Measurements from ENCODE around the gene CCM2. TPM values are rescaled to one million over a fixed set of nuclear protein-coding genes. Genes with fewer than 3 reads are reported as not detected.
A peak's percentile ranks its signal among the peaks of the same experiment; 100 is the strongest.

CCM2 gene
- total and polyA plus RNA-seq, 7 donors = 28.1 to 54.2 (median 34.1) TPM

DNA sequence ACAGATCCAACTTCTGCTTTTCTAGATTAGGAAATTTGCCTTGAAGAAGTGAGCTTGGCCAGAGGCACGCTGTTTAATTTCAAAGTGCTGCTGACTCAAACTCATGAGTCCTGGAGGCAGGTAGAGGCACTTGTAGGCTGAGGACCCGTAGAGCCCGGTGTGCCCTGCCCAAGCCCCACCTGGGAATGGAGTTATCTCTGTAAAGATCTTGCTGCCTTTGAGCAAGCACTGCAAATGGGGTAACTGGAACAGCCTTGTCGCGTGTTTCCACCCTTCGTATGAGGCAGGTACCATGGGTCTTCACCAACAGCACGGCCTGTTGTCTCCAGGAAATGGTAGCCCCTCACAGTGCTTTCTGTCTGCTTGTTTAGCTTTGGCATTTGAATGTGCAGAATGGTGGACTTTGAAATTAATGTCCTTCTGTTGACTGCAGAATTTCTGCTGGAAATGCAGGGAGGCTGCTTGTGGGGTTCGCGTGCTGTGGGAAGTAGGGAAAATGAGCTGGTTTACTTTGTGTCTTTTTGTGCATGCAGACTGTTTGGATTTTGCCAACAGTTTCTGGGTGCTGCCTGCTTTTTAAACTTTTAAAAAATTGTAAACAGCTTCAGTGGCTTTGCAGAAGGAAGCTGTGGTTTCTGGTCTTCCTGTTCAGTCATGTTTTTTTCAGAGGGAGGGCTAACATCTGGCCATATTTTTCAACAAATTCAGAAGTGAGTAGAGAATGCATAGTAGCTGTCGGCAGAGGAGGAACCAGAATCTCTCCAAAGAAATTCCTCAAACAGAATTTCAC, 27.2 kb downstream of the CCM2 start:
- peak overlapping the region in 2 of 4 donors; percentile 2 to 18 for H3K4me3 ChIP-seq
- H3K27ac ChIP-seq = peak overlapping the region in 3 of 4 donors; percentile 33 to 42 (median 37)
- no peaks in the 10 kb centered on the region for H3K9me3 ChIP-seq
- no peak for DNase-seq
- intact Hi-C loops (cut with DNase I) = no loop called here
- 53 to 86% methylated on average over 10 of the region's 10 CpGs for WGBS, 2 donors
- H3K27me3 ChIP-seq = no peaks in the 10 kb centered on the region
- no peak for TF ChIP-seq POLR2A (IDR thresholded peaks at IDR 0.05)
- no peaks in the 10 kb centered on the region for H3K4me1 ChIP-seq
- H3K36me3 ChIP-seq = peaks cover 0 to 21% (median 7%) of the 10 kb centered on the region in 4 donors

GRCh38 chr7:45027774-45028114, 27.7 kb downstream of the CCM2 start:
- TF ChIP-seq POLR2A (IDR thresholded peaks at IDR 0.05) = no peak
- TF ChIP-seq, protein P1, sequence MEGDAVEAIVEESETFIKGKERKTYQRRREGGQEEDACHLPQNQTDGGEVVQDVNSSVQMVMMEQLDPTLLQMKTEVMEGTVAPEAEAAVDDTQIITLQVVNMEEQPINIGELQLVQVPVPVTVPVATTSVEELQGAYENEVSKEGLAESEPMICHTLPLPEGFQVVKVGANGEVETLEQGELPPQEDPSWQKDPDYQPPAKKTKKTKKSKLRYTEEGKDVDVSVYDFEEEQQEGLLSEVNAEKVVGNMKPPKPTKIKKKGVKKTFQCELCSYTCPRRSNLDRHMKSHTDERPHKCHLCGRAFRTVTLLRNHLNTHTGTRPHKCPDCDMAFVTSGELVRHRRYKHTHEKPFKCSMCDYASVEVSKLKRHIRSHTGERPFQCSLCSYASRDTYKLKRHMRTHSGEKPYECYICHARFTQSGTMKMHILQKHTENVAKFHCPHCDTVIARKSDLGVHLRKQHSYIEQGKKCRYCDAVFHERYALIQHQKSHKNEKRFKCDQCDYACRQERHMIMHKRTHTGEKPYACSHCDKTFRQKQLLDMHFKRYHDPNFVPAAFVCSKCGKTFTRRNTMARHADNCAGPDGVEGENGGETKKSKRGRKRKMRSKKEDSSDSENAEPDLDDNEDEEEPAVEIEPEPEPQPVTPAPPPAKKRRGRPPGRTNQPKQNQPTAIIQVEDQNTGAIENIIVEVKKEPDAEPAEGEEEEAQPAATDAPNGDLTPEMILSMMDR (IDR thresholded peaks at IDR 0.05) = no peak
- no peak for TF ChIP-seq EP300 (IDR thresholded peaks at IDR 0.05)
- TF ChIP-seq POLR2AphosphoS5 (IDR thresholded peaks at IDR 0.05) = no peak
- intact Hi-C loops (cut with DNase I) = no loop called here
- DNase-seq = no peak
- H3K27ac ChIP-seq = peak overlapping the region in 1 of 4 donors; percentile 42
- H3K27me3 ChIP-seq = no peaks in the 10 kb centered on the region
- 47 to 88% methylated on average over 4 of the region's 4 CpGs for WGBS, 2 donors
- no peaks in the 10 kb centered on the region for H3K9me3 ChIP-seq
- H3K36me3 ChIP-seq = peaks cover 0 to 21% (median 7%) of the 10 kb centered on the region in 4 donors
- H3K4me3 ChIP-seq = peak overlapping the region in 2 of 4 donors; percentile 2 to 18
- no peaks in the 10 kb centered on the region for H3K4me1 ChIP-seq

- no peaks in the 10 kb centered on the region for H3K9me3 ChIP-seq
- peaks cover 0 to 21% (median 7%) of the 10 kb centered on the region in 4 donors for H3K36me3 ChIP-seq
- H3K4me3 ChIP-seq = peak overlapping the region in 2 of 4 donors; percentile 2 to 18
- DNase-seq = no peak
- intact Hi-C loops (cut with DNase I) = no loop called here
- no peaks in the 10 kb centered on the region for H3K27me3 ChIP-seq
- WGBS, 2 donors = 53 to 84% methylated on average over 17 of the region's 17 CpGs
- no peak for TF ChIP-seq EP300 (IDR thresholded peaks at IDR 0.05)
- H3K27ac ChIP-seq = no peak overlapping the region
- H3K4me1 ChIP-seq = no peaks in the 10 kb centered on the region
Measured at GRCh38 chr7:45028138-45028919, 28.3 kb downstream of the CCM2 start.

DNA sequence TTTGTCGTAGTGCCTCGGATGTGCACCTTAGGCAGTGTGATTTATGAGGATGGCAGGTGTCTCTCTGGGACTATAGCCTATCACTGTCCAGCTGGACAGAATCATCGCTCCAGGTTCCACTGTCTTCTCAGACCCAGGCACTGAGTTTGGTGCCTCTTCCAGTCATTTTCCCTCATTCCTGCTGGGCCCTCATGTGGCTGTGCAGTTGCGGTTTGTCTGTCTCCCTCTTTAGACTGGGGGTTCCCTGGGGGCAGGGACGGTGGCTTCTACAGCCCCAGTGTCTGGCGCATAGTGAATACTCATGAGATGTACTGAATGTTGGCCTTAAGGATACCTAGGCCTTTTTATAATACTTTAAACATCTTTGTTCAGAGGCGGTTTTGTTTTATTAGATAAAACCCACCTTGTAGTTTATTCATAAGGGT, 28.9 kb downstream of the CCM2 start:
- no peak for TF ChIP-seq POLR2AphosphoS5 (IDR thresholded peaks at IDR 0.05)
- TF ChIP-seq, protein P1 (IDR thresholded peaks at IDR 0.05) = no peak
- no peak for TF ChIP-seq EP300 (IDR thresholded peaks at IDR 0.05)
- no peak for TF ChIP-seq POLR2A (IDR thresholded peaks at IDR 0.05)
- H3K27me3 ChIP-seq = no peaks in the 10 kb centered on the region
- H3K4me1 ChIP-seq = no peaks in the 10 kb centered on the region
- H3K4me3 ChIP-seq = peak overlapping the region in 1 of 4 donors; percentile 18
- intact Hi-C loops (cut with DNase I) = no loop called here
- 58 to 86% methylated on average over 7 of the region's 7 CpGs for WGBS, 2 donors
- no peak for DNase-seq
- H3K27ac ChIP-seq = no peak overlapping the region
- H3K36me3 ChIP-seq = peaks cover 0 to 21% (median 7%) of the 10 kb centered on the region in 4 donors
- no peaks in the 10 kb centered on the region for H3K9me3 ChIP-seq

DNA sequence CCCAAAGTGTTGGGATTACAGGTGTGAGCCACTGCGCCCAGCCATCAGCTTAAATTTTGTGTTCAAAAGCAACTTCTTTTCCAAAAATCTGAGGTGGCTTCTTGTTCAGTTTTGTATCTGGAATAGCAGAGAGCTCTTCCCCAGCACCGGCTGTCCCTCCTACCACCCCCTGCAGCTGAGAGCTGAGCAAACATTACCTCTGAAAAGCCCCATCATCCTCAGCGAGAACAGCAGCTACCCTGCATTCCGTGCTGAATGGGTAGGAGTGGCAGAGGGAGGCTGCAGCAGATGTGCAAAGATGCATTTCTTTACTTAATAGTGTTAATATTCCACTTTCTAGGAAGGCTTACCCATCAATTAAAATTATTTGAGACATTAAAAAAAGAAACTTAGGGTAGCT, 31.8 kb downstream of the CCM2 start:
- Histone ChIP-seq H3K4me1 (no peaks in the 10 kb centered on the region), H3K36me3 (peaks cover 0 to 19% (median 7%) of the 10 kb centered on the region in 4 donors), H3K27ac (no peak overlapping the region), H3K9me3 (no peaks in the 10 kb centered on the region), H3K27me3 (no peaks in the 10 kb centered on the region), H3K4me3 (no peak overlapping the region)
- TF ChIP-seq POLR2AphosphoS5 (IDR thresholded peaks at IDR 0.05) (no peak), EP300 (IDR thresholded peaks at IDR 0.05) (no peak), POLR2A (IDR thresholded peaks at IDR 0.05) (no peak)
- TF ChIP-seq, protein P1 (IDR thresholded peaks at IDR 0.05) = no peak
- 65 to 83% methylated on average over 4 of the region's 4 CpGs for WGBS, 2 donors
- no peak for DNase-seq
- intact Hi-C loops (cut with DNase I) = no loop called here
